GM20000 (cell line): ENCODE results near the gene AURKB.

ENCODE experiments used
- DNase-seq: peaks from one replicate; pipeline ENCODE4 v3.0.0; 2012; ENCODE audit warnings: low spot score
- TF ChIP-seq, protein P1 (sequence below): IDR thresholded peaks from 2 replicates; pipeline ENCODE4 v1.5.1; 2012; ENCODE audit warnings: mild to moderate bottlenecking, control low read depth; ENCODE audit errors: extremely low read depth, missing control alignments

Gene AURKB

DNA sequence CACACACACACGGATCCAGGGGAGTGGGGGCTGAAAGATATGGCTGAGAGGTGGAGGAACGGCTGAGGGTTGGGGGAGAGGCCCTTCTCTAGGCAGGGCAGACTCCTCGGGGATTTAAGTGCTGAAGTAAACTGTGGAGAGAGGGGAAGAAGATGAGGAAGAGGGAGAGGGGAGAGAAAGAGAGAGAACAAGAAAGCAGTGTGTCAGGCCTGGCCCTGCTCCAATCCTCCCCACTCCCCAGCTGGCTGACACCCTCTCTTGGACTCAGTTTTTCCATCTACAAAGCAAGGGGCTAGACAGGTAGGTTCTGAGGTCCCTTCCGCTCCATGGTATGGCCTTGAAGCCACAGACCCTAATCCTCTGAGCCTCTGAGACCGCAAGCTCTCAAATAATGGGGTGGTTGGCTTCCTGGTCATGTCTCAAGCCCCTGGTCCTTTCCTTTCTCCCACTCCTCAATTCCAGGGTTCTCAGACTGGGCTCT lies 49.6 kb downstream of the AURKB start:
- DNase-seq, result no peak
- TF ChIP-seq, protein P1, sequence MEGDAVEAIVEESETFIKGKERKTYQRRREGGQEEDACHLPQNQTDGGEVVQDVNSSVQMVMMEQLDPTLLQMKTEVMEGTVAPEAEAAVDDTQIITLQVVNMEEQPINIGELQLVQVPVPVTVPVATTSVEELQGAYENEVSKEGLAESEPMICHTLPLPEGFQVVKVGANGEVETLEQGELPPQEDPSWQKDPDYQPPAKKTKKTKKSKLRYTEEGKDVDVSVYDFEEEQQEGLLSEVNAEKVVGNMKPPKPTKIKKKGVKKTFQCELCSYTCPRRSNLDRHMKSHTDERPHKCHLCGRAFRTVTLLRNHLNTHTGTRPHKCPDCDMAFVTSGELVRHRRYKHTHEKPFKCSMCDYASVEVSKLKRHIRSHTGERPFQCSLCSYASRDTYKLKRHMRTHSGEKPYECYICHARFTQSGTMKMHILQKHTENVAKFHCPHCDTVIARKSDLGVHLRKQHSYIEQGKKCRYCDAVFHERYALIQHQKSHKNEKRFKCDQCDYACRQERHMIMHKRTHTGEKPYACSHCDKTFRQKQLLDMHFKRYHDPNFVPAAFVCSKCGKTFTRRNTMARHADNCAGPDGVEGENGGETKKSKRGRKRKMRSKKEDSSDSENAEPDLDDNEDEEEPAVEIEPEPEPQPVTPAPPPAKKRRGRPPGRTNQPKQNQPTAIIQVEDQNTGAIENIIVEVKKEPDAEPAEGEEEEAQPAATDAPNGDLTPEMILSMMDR, result no peak

DNA sequence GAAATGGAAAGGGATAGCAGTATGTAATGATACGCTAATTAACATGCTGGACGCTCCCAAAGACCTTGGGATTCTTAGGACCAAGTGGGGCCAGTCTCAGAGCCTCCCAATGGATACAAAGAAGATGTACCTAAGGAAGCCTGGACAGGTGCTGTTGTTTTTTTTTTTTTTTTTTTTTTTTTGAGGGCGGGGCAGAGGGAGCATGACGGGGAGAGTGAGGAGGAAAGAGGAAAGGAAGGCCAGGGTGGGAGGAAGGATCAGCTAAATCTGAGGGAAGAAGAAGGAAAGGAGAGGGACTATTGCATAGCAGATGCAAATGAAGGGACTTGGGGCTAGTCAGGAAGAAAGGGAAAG lies 50.2 kb downstream of the AURKB start:
- no peak for DNase-seq

DNA sequence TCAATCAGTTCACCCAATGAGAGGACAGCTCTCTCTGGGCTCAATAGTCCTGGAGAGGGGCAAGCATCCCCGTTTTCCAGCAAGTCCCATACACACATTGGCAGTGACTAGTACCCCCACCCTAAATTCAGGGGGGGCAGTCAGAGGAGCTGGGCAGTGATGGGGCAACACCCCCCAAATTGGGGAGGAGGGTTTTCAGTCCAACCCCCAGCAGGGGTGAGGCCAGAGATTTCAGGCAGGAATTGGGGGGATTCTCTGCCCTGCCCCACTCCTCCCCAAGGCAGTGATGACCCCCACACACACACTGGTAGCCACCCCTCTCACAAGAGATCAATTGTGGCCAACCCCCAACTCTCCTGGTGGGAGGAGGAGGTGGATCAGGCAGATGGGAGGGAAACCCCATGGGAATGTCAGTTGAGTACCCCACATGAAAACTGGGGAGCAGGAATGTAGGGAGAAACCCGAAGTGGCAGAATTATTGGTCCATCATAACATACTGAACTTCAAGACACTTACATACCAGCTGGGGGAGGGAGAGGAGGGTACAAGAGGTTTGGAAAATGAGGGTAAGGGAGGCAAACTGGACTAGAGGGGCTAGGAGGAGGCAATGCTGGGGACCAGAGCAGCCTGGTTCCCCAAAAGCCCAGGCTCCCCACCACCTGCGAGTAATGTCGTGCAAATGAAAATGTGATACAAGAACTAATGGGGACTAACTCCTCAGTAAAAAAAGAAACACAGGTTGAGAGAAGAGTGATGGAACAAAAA lies 50.7 kb downstream of the AURKB start:
- DNase-seq, result no peak
- TF ChIP-seq, protein P1, result no peak

More for the DNA sequence above, 50.2 kb downstream of the AURKB start:
- TF ChIP-seq, protein P1, result no peak

DNA sequence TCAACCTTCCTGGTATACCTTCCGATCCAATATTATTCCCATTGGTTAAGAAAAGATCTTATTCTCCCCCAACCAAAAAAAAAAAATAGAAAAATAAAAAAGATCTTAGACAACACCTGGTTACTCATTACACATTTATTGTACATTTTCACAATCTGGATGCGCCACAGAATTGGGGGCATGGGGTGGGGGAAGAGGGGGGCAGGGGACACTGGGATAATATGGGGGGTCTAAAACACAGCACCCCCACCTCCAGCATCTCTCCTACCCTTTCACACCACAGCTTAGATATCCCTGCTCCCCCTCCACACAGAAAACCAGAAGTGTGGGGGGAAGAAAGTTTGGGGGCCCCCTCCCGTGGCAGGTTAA lies 51.4 kb downstream of the AURKB start:
- no peak for DNase-seq
- TF ChIP-seq, protein P1, result no peak

DNA sequence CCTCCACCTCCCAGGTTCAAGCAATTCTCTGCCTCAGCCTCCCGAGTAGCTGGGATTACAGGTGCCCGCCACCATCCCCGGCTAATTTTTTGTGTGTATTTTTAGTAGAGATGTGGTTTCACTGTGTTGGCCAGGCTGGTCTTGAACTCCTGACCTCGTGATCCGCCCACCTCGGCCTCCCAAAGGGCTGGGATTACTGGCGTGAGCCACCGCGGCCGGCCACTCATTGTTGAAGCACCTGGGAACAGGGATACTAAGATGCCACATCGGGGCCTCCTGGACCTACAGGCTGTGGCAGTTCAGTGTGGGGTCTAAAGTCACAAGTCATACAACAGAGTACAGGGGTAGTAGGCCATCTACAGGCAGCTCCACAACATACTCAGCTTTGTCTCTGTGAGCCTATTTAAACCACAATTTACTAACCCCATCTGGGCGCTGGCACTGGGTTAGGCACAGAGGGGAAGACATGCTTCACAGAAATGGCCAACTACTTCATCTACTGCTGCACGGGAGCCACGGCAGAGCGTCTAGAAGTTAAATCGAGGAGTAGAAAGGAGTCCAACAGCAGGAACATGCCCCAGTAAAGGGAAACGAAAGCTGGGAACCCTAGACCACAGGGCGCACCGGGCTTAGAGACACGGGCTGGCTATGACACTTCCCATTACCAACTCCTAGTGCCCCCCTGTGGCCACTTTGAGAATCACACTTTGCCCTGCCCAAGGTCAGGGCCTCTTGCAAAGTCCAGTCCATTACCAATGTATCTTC lies 51.9 kb downstream of the AURKB start:
- peak; percentile 86 for DNase-seq

DNA sequence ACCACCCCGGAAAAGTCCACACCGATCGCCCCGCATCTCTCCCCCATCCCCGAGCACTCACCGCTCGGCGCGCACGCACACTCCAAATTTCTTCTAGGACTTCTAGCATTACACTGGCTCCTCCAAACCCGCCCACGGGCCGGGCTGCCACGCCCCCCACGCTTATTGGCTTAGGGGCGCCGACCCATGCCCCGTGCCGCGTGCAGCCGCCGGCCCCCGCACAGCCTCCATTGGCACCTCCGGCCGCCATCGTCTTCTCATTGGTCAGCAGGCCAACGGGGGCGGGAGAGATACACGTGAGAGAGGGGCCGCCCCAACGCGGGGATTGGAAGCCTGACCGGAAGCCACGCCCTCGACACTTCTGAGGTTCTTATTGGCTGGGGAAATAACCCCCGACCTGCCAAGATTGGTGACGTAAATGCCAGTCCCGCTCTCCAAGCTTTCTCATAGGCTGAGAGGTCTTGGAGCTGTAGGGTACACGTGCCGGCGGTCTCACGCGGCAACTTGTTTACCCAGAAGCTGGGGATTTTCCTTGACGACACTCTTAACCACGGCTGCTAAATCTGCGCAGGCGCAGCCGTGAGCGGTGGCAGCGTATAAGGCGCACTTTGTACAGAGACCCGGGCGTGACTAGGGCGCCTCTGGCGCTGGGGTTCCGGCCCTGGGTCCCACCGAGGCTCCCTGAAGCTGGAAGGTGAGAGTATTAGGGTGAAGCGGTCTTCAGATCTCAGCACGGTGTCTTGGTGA lies 54.0 kb downstream of the AURKB start:
- DNase-seq, result peak; percentile 97
- TF ChIP-seq, protein P1, result peak; percentile 19

More for the DNA sequence above, 51.9 kb downstream of the AURKB start:
- TF ChIP-seq, protein P1, result peak; percentile 72

DNA sequence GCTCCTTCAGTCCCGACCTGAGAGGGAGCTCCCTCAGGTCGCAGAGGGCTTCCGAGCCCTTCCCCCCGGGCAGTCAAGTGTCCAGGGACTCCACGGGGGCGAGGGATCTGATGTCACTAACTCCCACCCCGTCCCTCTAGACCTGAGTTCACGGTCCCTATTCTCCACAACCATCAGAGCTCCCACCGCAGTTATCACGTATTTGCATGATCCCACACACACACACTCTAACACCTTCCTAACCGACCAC lies 54.5 kb downstream of the AURKB start:
- TF ChIP-seq, protein P1, result no peak
- no peak for DNase-seq
